KG1 (cell line): ENCODE data around the gene TRMO.

ENCODE experiments used
- DNase-seq: peaks from one replicate; lab custom pipeline; 2025; lab: John Stamatoyannopoulos, UW

The TRMO gene

GRCh38 chr9:97938081-97938644 lies 15.9 kb upstream of the TRMO start, which contains the start of gene HEMGN:
HEMGN (minus strand) TSS chr9:97938172; CDS start chr9:97938136, 36 bp downstream.
- DNase-seq, result peak; percentile 76

GRCh38 chr9:97936998-97937397 lies 14.7 kb upstream of the TRMO start:
- DNase-seq, result no peak

- DNase-seq, result no peak
These were observed 13.0 kb upstream of the TRMO start for GRCh38 chr9:97935276-97935675.

GRCh38 chr9:97934321-97935115 lies 12.2 kb upstream of the TRMO start:
- DNase-seq, result no peak

GRCh38 chr9:97933297-97933998 lies 11.1 kb upstream of the TRMO start:
- no peak for DNase-seq

- DNase-seq, result no peak
These were observed 8.7 kb upstream of the TRMO start for GRCh38 chr9:97930972-97931371.

- DNase-seq, result no peak
These were observed 6.8 kb upstream of the TRMO start for GRCh38 chr9:97928986-97929604.

- no peak for DNase-seq
These were observed 3.4 kb upstream of the TRMO start for GRCh38 chr9:97925497-97926334.

GRCh38 chr9:97924386-97924785 lies 2.1 kb upstream of the TRMO start:
- peak; percentile 49 for DNase-seq

GRCh38 chr9:97923529-97924108 lies 1.3 kb upstream of the TRMO start:
- DNase-seq, result peak; percentile 73

GRCh38 chr9:97919217-97919813 lies 3.0 kb downstream of the TRMO start:
- DNase-seq, result no peak

GRCh38 chr9:97918611-97919010 lies 3.7 kb downstream of the TRMO start:
- no peak for DNase-seq

- no peak for DNase-seq
These were observed 10.3 kb downstream of the TRMO start for GRCh38 chr9:97911970-97912369.

GRCh38 chr9:97911528-97911927 lies 10.8 kb downstream of the TRMO start:
- no peak for DNase-seq

GRCh38 chr9:97910357-97910756 lies 11.9 kb downstream of the TRMO start:
- DNase-seq, result no peak

GRCh38 chr9:97908705-97909104 lies 13.6 kb downstream of the TRMO start:
- no peak for DNase-seq

- DNase-seq, result no peak
These were observed 14.7 kb downstream of the TRMO start for GRCh38 chr9:97907632-97908031.

- no peak for DNase-seq
These were observed 15.3 kb downstream of the TRMO start for GRCh38 chr9:97907046-97907445.

GRCh38 chr9:97906236-97906831 lies 16.0 kb downstream of the TRMO start:
- DNase-seq, result peak; percentile 54

GRCh38 chr9:97905228-97905627 lies 17.1 kb downstream of the TRMO start:
- no peak for DNase-seq
